GM12891 (cell line): ENCODE data around the gene CBLN1.

Experiments
- POLR2A ChIP-seq: IDR thresholded peaks from 2 replicates; pipeline ENCODE4 v1.6.1; 2011; ENCODE audit warnings: low read depth, low read length, control low read depth
- POLR2AphosphoS5 ChIP-seq: IDR thresholded peaks from 2 replicates; pipeline ENCODE4 v1.6.1; 2011; ENCODE audit warnings: low read depth, low read length, control low read depth
- POU2F2 ChIP-seq: IDR thresholded peaks from 2 replicates; pipeline ENCODE4 v1.6.1; 2011; ENCODE audit warnings: low read depth, mild to moderate bottlenecking, control low read depth, low read length, moderate library complexity
- SPI1 ChIP-seq: IDR thresholded peaks from 2 replicates; pipeline ENCODE4 v1.6.1; 2011; ENCODE audit warnings: low read depth, low read length, control low read depth
- TAF1 ChIP-seq: IDR thresholded peaks from 2 replicates; pipeline ENCODE4 v1.6.1; 2011; ENCODE audit warnings: low read depth, low read length, control low read depth

- TF ChIP-seq POU2F2 = no peak
- no peak for TF ChIP-seq POLR2A
- no peak for TF ChIP-seq TAF1
- no peak for TF ChIP-seq POLR2AphosphoS5
- TF ChIP-seq SPI1 = no peak
Observed at GRCh38 chr16:49278567-49278827, 3.1 kb downstream of the CBLN1 start.
